IPS-NIHi11 (cell line): ENCODE measurements around the gene LTK.
"Not testable (repeated sequence)": the region's sequence is repeated elsewhere in the genome, so short reads cannot be mapped to it uniquely, and the experiment has no call there.

Experiments
- DNase-seq: peaks from one replicate; pipeline ENCODE4 v3.0.0; 2012; ENCODE audit warnings: mixed read lengths, low spot score

LTK gene

GRCh38 chr15:41474941-41475340 lies 38.7 kb downstream of the LTK start:
- DNase-seq = no peak

DNA sequence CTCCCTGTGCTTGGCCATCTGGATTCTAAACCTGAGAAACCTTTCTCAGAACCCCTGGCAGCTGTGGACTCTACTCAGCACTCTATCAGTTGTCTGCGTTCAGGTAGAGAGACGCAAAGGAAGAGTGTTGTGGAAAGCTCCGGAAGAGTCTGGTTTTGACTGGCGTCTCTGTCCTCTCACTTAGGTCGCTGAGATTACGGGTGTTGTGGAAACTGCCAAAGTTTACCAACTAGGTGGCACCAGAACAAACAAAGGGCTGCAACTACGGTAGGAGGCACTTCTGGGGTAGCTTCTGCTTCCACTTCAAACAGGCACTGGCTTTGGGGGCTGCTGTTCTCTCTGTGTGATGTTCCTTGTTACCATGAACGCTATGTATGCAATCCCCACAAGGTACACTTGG lies 39.2 kb downstream of the LTK start:
- DNase-seq = no peak

- DNase-seq = no peak
Observed at GRCh38 chr15:41473418-41473817, 40.2 kb downstream of the LTK start.

- DNase-seq = not testable (repeated sequence)
Observed at GRCh38 chr15:41469644-41470043, 44.0 kb downstream of the LTK start.

DNA sequence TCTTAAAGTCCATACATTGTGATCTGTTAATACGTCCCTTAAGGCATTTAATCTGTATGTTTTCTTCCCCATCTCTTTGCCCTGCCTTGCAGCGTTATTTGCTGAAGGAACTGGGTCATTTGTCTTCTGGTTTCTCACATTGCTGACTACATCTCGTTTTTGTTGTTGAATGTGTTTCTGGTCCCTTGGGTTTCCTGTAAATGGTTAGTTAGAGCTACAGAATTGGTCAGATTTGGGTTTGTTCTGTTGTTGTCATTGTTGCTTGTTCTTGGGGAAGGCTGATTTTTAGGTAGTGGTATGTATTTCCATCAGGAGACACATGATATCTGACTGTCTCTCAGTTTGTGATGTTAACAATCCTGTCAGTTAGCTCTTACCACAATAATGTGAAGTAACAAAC lies 46.9 kb downstream of the LTK start:
- DNase-seq = no peak

- DNase-seq = peak; percentile 59
Observed at GRCh38 chr15:41465822-41466421, 47.7 kb downstream of the LTK start.

GRCh38 chr15:41464889-41465580 lies 48.6 kb downstream of the LTK start:
- no peak for DNase-seq

DNA sequence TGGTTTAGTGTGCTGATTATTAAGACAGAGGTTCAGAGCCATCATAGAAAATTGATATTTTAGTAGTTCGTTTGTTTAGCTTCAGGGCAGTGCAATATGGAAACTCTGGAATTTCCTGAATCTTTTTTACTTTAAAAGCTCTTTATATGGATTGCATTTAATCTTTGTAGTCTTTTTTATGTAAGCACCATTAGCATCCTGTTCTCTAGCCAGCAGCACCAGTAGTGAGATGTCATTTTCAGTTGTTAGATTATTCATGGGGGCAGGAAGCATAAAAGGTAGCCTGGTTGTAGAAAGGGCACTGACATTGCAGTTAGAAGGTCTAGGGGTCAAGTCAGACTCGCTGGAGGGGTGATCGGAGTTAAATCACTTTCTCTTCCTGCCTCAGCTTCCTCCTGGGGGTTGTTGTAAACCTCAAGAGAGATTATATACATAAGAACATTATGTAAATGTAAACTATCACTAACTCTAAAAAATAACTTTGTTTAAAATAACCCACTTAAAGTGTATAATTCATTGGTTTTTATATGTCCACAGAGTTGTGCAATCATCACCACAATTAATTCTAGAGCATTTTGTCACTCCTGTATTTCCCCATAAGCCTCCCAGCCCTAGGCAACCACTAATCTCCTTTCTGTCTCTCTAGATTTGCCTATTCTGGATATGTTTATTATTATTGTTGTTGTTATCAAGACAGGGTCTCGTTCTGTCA lies 51.4 kb downstream of the LTK start:
- DNase-seq = no peak
